Measurements from ENCODE around the gene RPEL1.

DNA sequence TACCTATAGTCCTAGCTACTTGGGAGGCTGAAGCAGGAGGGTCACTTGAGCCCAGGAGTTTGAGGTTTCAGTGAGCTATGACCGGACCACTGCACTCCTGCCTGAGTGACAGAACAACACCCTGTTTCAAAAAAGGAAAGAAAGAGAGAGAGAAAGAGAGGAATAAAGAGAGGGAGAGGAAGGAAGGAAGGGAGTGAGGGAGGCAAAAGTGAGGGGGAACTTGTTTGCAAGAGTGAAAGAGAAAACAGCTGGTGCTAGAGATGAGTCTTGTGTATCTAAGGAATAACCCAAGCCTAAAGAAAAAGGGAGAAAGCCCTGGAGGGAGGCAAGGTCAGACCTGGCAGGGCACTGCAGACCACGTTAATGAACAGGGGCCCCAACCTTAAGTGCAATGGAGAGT, 47.8 kb upstream of the RPEL1 start:
- TF ChIP-seq POLR2A (IDR thresholded peaks at IDR 0.05) (no peak), POLR2AphosphoS5 (IDR thresholded peaks at IDR 0.05) (no peak)
